Brain microvascular endothelial cell (primary cell): ENCODE results near the gene F2RL3.

ENCODE experiments used
- DNase-seq: peaks from one replicate; pipeline ENCODE4 v3.0.0-alpha.2; 2020
- H3K27ac ChIP-seq: fragments of 250-450 bp; sonication (Bioruptor Pico); 2 replicates; pipeline ENCODE4 v1.5.1; 2020; ENCODE audit warnings: mild to moderate bottlenecking, moderate library complexity
- H3K27me3 ChIP-seq: fragments of 250-450 bp; sonication (Bioruptor Pico); replicated peaks from 2 replicates; pipeline ENCODE4 v1.5.1; 2020; ENCODE audit warnings: mild to moderate bottlenecking
- H3K36me3 ChIP-seq: fragments of 250-450 bp; sonication (Bioruptor Pico); replicated peaks from 2 replicates; pipeline ENCODE4 v1.5.1; 2020; ENCODE audit warnings: mild to moderate bottlenecking
- H3K4me3 ChIP-seq: 2 replicates; pipeline ENCODE4 v1.5.1; 2011; ENCODE audit warnings: low read depth, mild to moderate bottlenecking, control low read depth, low read length, moderate library complexity
- in situ Hi-C: cut with HindIII; loops from 2 replicates; pipeline ENCODE4 v1.10.0; 2017; ENCODE audit warnings: low sequenced_read_pairs, low pct_ligation_motif_present
- TF ChIP-seq, protein P1 (sequence below): IDR thresholded peaks from 2 replicates; pipeline ENCODE4 v1.5.1; 2011; ENCODE audit warnings: low read depth, mild to moderate bottlenecking, moderate library complexity, low read length, control low read depth, inconsistent platforms; ENCODE audit errors: missing control alignments

The F2RL3 gene

DNA sequence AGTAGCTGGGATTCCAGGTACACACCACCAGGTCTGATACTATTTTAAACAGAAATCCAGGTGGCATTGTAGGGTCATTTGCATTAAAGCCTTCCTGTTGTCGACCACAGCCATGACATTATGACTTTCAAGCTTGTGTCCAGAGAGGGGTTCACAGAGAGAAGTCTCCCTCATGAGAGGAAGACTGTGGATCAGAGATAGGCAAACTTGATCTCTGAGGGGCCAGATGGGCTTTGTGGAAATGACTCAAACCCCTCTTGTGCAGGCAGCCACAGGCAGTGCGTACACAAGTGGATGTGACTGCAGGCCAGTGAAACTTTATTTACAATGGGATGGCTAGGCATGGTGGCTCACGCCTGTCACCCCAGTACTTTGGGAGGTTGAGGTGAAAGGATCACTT lies 27.8 kb upstream of the F2RL3 start:
- Histone ChIP-seq H3K36me3 (peaks cover 23% of the 10 kb centered on the region), H3K27me3 (no peaks in the 10 kb centered on the region), H3K27ac (no peak overlapping the region), H3K4me3 (no peak overlapping the region)
- DNase-seq, result no peak
- TF ChIP-seq, protein P1, sequence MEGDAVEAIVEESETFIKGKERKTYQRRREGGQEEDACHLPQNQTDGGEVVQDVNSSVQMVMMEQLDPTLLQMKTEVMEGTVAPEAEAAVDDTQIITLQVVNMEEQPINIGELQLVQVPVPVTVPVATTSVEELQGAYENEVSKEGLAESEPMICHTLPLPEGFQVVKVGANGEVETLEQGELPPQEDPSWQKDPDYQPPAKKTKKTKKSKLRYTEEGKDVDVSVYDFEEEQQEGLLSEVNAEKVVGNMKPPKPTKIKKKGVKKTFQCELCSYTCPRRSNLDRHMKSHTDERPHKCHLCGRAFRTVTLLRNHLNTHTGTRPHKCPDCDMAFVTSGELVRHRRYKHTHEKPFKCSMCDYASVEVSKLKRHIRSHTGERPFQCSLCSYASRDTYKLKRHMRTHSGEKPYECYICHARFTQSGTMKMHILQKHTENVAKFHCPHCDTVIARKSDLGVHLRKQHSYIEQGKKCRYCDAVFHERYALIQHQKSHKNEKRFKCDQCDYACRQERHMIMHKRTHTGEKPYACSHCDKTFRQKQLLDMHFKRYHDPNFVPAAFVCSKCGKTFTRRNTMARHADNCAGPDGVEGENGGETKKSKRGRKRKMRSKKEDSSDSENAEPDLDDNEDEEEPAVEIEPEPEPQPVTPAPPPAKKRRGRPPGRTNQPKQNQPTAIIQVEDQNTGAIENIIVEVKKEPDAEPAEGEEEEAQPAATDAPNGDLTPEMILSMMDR, result no peak
- in situ Hi-C loops, result no loop called here

DNA sequence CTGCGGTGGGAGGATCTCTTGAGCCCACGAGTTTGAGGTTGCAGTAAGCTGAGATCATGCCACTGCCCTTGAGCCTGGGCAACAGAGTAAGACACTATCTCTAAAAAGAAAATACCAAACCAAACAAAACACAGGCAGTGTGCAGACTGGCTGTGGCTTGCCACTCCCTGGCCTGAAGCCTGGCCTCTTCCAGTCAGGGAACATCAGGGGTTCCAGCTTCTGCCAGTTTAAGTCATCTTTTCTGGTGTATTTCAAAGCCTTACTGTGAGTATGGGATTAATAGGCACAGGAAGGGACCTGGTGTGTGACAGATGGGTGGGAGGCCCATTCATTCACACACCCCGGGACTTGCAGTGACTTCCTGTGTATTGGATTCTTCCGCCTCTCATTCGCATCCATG lies 27.0 kb upstream of the F2RL3 start:
- Histone ChIP-seq H3K27me3 (no peaks in the 10 kb centered on the region), H3K27ac (no peak overlapping the region), H3K4me3 (no peak overlapping the region), H3K36me3 (peaks cover 30% of the 10 kb centered on the region)
- in situ Hi-C loops, result no loop called here
- TF ChIP-seq, protein P1, result no peak
- no peak for DNase-seq

DNA sequence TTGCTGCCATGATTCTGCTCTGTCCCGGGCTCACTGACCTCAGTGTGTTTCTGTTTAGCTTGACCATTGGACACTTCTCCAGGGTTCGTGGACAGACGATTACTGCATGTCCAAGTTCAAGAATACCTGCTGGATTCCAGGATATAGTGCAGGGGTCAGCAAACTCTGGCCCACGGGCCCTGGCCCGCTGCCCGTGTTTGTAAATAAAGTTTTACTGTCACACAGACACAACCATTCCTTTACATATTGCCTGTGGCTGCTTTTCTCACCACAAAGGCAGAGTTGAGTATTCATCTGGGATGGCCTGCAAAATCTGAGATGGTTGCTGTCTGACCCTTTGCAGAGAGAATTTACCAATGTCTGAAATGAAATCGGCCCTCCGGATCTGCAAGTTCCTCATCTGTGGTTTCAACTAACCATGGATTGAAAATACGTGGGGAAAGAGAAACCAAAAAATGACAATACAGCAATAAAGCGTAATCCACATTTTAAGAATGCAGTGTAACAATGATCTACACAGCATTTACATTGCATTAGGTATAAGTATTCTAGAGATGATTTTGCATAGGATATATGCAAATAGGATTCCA lies 25.9 kb upstream of the F2RL3 start:
- Histone ChIP-seq H3K4me3 (no peak overlapping the region), H3K36me3 (peaks cover 36% of the 10 kb centered on the region), H3K27ac (no peak overlapping the region), H3K27me3 (no peaks in the 10 kb centered on the region)
- DNase-seq, result no peak
- TF ChIP-seq, protein P1, result no peak
- in situ Hi-C loops, result no loop called here

DNA sequence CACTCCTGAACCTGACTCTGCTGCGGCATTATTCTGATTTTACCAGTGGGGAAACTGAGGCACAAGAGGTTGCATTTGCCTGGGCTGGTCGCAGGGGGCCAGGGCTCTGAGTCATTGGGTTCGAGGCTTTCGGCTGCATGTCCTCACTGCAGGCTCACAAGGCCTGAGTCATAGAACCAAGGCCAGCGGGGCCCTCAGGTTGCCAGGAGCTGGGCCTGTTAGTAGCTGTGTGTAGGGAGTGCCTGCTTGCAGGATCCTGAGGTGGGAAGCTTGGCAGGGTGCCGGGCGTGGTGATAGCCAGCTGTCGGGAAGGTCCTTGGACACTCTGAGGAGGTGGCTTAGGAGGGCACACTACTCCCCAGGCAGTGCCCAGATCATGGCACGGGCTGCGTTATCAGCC lies 21.6 kb upstream of the F2RL3 start:
- in situ Hi-C loops, result no loop called here
- Histone ChIP-seq H3K36me3 (peaks cover 68% of the 10 kb centered on the region), H3K4me3 (no peak overlapping the region), H3K27ac (no peak overlapping the region), H3K27me3 (no peaks in the 10 kb centered on the region)
- DNase-seq, result peak; percentile 27
- TF ChIP-seq, protein P1, result no peak

DNA sequence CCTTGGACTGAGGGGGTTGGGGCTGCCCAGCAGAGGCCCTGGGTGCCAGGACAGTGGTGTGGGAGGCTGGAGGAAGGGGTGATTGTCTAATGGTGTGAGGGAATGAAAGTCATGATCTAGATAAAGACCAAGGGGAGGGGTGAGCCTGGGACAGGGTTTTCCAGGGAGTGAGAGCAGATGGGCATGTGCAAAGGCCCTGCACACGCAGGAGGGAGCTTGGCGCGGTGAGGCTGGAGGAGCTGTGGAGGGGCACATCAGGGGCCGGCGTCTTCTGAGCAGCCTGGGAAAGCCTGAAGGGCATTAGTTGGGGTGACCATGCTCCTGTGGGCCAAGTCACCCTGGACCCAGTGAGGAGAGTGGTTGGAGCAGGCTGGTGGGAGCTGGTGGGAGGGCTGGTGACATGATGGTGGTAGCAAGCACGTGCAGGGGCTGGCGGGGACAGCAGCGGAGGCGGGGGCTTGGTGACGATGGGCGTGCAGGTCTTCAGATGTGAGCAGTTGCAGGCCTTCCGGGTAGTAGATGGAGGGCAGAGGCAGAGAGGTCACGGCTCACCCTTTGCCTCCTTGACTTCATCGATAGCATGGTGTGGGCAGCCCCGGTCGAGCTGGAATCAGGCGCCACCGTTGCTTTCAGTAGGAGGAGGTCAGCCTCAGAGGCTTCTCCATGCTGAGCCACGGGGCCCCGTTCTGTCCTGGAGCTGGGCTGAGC lies 20.2 kb upstream of the F2RL3 start:
- Histone ChIP-seq H3K27ac (no peak overlapping the region), H3K4me3 (no peak overlapping the region), H3K27me3 (no peaks in the 10 kb centered on the region), H3K36me3 (peaks cover 77% of the 10 kb centered on the region)
- in situ Hi-C loops, result no loop called here
- TF ChIP-seq, protein P1, result no peak
- no peak for DNase-seq
